Stimulated activated naive B cell treated with anti-CD40 and anti-IgM and Interleukin-4, amounts not matched to agents 10 μg/mL and 1 μg/mL and 100 μg/mL, for 72 hours (primary cell): ENCODE data around the gene FAM149B1.

Experiments
- ATAC-seq, 2 donors: fragments of 150-1000 bp; cut with Tn5 transposase; replicated peaks; 2 replicates each; pipeline ENCODE4 v1.10.0; 2021; ENCODE audit warnings: moderate library complexity in 1 of 2
- DNase-seq: peaks from one replicate; pipeline ENCODE4 v3.0.0; 2021
- H3K27ac Mint-ChIP-seq: one replicate; pipeline ENCODE4 v1.8.0; 2022; ENCODE audit warnings: mild to moderate bottlenecking, mixed read lengths
- H3K27me3 Mint-ChIP-seq, 2 donors: one replicate each; pipeline ENCODE4 v1.8.0; 2022; ENCODE audit warnings: mixed read lengths in 2 of 2
- H3K36me3 Mint-ChIP-seq, 2 donors: one replicate each; pipeline ENCODE4 v1.8.0; 2022; ENCODE audit warnings: mixed read lengths in 2 of 2, mild to moderate bottlenecking in 1 of 2
- H3K4me1 Mint-ChIP-seq, 2 donors: one replicate each; pipeline ENCODE4 v1.8.0; 2022; ENCODE audit warnings: mixed read lengths in 2 of 2, mild to moderate bottlenecking in 1 of 2
- H3K4me3 Mint-ChIP-seq, 2 donors: one replicate each; pipeline ENCODE4 v1.8.0; 2022; ENCODE audit warnings: mild to moderate bottlenecking in 2 of 2, mixed read lengths in 2 of 2, moderate library complexity in 1 of 2
- H3K9me3 Mint-ChIP-seq, 2 donors: one replicate each; pipeline ENCODE4 v1.8.0; 2022; ENCODE audit warnings: mixed read lengths in 2 of 2, mild to moderate bottlenecking in 1 of 2

Gene FAM149B1

DNA sequence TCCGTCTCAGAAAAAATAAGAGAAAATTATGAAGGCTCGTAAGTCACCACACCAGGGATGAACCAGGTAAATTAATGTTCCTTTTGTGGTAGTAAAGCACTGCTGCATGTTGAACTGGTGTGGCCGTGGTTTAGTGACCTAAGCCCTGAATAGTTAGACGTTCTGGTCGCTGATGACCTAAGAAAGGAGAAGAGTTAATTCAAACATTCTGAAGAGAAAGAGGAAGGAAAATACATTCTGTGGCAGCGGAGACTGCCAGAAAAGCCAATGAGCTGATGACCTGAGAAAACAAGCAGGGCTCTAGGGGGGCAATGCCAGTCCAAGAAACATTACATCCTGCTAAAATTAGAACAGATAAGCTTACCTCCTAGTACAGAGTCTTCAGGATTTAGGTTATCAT, 61.6 kb downstream of the FAM149B1 start:
- ATAC-seq (no peak), DNase-seq (no peak)
- H3K27ac Mint-ChIP-seq: no peak overlapping the region
- no peaks in the 10 kb centered on the region for H3K9me3 Mint-ChIP-seq
- H3K36me3 Mint-ChIP-seq: peaks cover 22 to 34% of the 10 kb centered on the region in 2 donors
- H3K4me1 Mint-ChIP-seq: peaks cover 0 to 1% of the 10 kb centered on the region in 2 donors
- no peaks in the 10 kb centered on the region for H3K27me3 Mint-ChIP-seq
- H3K4me3 Mint-ChIP-seq: no peak overlapping the region

DNA sequence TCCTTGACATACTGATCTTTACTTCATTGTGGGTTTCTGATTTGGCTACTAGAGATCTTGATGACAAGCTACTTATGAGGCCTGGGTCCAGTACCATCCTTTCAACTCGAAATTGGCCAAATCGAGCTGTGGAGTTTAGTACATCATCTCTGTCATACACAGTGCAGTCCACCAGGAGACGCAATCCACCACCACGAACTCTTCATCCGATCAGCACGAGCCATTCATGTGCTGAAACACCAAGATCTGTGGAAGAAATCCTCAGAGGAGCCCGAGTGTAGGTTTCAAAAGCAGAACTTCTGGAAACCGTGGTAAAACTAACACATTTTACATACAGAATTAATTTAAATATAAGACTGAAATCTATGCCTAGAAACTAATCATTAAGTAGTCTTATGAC, 65.0 kb downstream of the FAM149B1 start:
- Mint-ChIP-seq H3K36me3 (peaks cover 32 to 41% of the 10 kb centered on the region in 2 donors), H3K9me3 (no peaks in the 10 kb centered on the region), H3K4me3 (no peak overlapping the region), H3K27me3 (no peaks in the 10 kb centered on the region), H3K27ac (no peak overlapping the region), H3K4me1 (peaks cover 0 to 1% of the 10 kb centered on the region in 2 donors)
- ATAC-seq: no peak
- no peak for DNase-seq

DNA sequence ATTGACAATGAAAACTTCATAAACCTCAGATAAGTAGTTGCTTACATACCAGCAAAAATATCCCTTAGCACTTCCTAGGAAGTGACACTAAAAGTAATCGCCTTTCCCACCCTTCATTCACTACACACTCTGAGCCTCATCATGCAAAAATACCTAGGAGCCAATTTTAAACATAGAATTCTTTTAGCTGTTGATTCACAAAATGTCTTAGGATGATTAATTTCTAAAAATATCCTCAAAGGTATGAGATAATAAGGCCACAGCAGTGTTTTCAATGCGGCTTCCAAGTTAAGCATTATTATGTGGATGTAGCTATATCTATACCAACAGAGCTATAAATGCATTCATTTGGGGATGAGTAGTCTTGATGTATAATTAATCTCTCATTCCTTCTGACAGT, 66.0 kb downstream of the FAM149B1 start:
- Mint-ChIP-seq H3K36me3 (peaks cover 32 to 41% of the 10 kb centered on the region in 2 donors), H3K9me3 (no peaks in the 10 kb centered on the region), H3K4me3 (no peak overlapping the region), H3K4me1 (peaks cover 0 to 1% of the 10 kb centered on the region in 2 donors), H3K27me3 (no peaks in the 10 kb centered on the region), H3K27ac (no peak overlapping the region)
- ATAC-seq (no peak), DNase-seq (no peak)

DNA sequence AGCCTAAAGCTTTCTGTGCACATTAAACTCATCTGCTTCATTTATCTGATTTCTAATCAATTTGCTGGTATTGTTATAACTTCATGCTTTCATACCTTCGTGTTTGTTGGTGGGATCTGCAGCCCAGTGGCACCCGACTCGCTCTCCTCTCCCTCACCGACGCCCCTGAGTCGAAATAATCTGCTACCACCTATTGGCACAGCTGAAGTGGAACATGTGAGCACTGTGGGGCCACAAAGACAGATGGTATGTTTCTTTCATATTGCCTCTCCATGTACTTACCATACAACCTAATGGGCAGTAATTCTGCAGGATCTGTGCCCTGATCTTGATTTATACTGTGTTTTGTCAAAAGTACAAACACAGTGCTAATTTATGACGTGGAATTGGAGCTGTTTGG, 66.8 kb downstream of the FAM149B1 start:
- H3K4me1 Mint-ChIP-seq: no peaks in the 10 kb centered on the region
- peaks cover 30 to 38% of the 10 kb centered on the region in 2 donors for H3K36me3 Mint-ChIP-seq
- H3K27me3 Mint-ChIP-seq: no peaks in the 10 kb centered on the region
- no peak overlapping the region for H3K4me3 Mint-ChIP-seq
- no peak for DNase-seq
- H3K27ac Mint-ChIP-seq: no peak overlapping the region
- ATAC-seq: no peak
- no peaks in the 10 kb centered on the region for H3K9me3 Mint-ChIP-seq

DNA sequence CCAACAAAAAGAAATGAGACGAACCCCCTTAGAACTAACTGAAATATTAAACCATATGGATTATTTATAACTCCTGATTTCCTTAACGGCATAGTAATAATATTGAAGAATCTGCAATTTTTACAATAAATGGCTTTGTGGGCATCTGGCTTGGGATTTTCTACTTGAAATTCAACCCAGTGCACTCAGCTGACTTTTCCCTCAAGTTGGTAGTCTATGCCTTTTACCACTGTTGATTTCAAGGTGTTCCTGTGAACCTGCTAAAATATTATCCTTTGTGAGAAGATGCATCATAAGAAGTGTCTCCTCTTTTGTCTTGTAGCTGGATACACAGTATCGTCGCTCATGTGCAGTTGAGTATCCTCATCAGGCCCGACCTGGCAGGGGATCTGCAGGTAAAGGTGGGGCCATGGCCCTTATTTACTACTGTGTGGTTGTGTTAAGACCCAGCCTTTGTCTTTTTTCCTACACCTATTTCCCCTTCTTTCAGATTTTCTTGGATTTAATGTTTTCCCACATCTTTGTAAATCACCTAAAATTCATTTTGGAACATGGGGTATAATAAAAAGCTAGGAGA, 71.2 kb downstream of the FAM149B1 start:
- Mint-ChIP-seq H3K9me3 (no peaks in the 10 kb centered on the region), H3K4me3 (no peak overlapping the region), H3K36me3 (peaks cover 16 to 26% of the 10 kb centered on the region in 2 donors), H3K27ac (no peak overlapping the region), H3K4me1 (peaks cover 0 to 3% of the 10 kb centered on the region in 2 donors), H3K27me3 (no peaks in the 10 kb centered on the region)
- DNase-seq (no peak), ATAC-seq (no peak)

DNA sequence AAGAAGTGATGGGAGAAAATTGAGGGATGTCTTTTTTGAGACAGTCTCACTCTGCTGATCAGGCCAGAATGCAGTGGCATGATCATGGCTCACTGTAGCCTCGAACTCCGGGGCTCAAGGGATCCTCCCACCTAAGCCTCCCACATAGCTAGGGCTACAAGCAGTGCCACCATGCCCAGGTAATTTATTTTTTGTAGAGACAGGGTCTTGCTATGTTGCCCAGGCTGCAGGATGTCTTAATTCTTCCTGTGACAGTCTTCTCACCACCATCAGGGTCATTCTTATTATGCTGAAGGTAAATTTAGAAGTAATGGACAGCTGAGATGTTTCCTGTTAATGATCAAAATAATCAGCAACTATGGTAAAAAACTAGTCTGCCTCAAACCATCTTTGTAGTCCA, 72.0 kb downstream of the FAM149B1 start:
- Mint-ChIP-seq H3K4me1 (peaks cover 5 to 11% of the 10 kb centered on the region in 2 donors), H3K36me3 (peaks cover 18 to 31% of the 10 kb centered on the region in 2 donors)
- ATAC-seq: no peak

DNA sequence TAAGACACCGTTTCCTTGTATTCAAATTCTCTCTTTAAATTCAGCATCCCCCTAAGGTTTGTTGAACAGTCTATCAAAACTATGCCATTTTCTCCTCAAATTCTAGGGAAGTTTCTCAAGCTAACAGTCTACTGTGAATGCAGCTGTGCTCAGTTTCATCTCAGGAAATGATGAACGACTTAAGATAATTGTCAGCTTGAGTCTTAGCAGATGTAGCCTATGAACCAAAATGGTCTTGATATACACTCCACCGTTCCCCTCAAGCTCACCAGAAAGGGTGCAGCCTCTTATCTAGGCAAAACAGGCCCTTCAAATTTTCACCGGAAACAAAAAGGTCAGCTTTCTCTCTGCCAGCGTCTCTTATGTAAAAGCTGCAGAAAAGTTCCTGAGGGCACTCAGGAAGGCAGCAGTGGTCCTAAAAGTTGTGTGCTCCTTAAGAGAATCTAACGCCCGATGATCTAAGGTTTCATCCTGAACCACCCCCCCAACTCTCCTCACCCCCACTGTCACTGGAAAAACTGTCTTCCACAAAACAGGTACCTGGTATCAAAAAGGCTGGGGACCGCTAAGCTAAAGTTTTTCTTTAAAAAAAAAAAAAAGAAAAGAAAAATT, 77.1 kb downstream of the FAM149B1 start:
- Mint-ChIP-seq H3K9me3 (no peaks in the 10 kb centered on the region), H3K27me3 (no peaks in the 10 kb centered on the region), H3K4me1 (peaks cover 18 to 46% of the 10 kb centered on the region in 2 donors), H3K36me3 (peaks cover 24 to 49% of the 10 kb centered on the region in 2 donors), H3K4me3 (peak overlapping the region; percentile 59 to 69), H3K27ac (no peak overlapping the region)
- DNase-seq (no peak), ATAC-seq (no peak)

More for the DNA sequence above, 72.0 kb downstream of the FAM149B1 start:
- H3K27me3 Mint-ChIP-seq: no peaks in the 10 kb centered on the region
- no peak overlapping the region for H3K27ac Mint-ChIP-seq
- H3K4me3 Mint-ChIP-seq: no peak overlapping the region
- H3K9me3 Mint-ChIP-seq: no peaks in the 10 kb centered on the region
- no peak for DNase-seq

DNA sequence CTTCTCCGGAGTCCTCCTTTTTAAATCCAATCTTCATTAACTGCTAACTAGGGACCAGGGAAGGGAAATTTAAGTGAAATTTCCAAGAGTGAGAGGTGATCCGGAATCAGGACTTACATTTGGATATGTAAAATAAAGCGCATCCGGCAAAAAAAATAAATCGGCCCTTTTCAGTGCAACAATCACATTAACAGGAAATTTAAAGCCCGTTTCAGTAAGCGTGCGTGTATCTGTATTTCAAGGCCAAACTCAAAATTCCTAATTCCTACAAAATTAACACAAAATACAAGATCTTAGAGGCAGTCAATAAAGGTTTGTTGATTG, 78.4 kb downstream of the FAM149B1 start:
- Mint-ChIP-seq H3K36me3 (peaks cover 32 to 56% of the 10 kb centered on the region in 2 donors), H3K4me1 (peaks cover 24 to 59% of the 10 kb centered on the region in 2 donors), H3K4me3 (peak overlapping the region; percentile 97 to 98), H3K27ac (peak overlapping the region; percentile 99), H3K27me3 (no peaks in the 10 kb centered on the region), H3K9me3 (no peaks in the 10 kb centered on the region)
- no peak for DNase-seq
- no peak for ATAC-seq

DNA sequence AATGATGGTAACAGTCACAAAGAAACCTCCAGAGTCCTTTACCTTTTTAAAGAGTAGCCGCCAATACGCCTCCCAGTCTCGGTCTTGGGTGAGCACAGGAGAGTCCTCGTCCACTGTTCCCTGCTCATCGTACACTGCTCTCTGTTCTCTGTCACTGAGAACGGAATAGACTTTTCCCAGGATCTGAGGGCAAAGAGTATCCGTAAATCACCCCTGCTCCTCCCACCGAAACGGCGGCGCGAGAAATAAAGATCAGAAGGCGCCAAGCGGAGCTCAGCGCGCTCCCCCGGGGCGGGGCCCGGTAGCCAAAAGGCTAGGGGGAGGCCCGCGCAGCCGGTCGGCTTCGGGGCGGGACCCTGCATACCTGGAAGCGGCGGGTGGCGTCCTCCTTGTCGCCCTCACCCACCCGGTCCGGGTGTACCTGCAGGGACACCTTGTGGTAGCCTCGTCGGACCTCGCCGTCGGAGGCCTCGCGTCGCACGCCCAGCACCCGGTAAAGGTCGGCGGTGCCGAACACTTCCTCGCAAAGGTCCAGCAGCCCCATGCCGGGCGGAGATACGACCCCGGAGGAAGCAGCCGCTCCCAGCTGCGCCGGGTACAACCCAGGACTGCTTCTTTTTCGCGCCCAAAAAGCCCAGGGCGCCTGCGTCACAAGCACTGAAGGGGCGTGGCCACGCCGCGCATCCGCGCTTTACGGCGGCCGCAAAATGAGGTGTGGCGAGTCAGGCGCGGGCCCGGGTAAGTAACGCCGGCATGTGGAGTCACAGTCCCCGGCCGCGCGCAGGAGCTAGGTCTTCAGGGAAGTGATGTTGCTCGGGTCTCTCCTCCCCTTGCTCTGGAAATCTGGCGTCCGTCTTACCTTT, 79.0 kb downstream of the FAM149B1 start, which contains the start of gene DNAJC9:
TSS of gene DNAJC9 (minus strand) at position 610 of the 863 bp plus-strand sequence. CDS start at position 544, 66 bp downstream.
- peak within 1 kb of the TSS; percentile 99 for H3K27ac Mint-ChIP-seq
- peaks cover 24 to 65% of the 10 kb centered on the region in 2 donors for H3K4me1 Mint-ChIP-seq
- DNase-seq (peak; percentile 96), ATAC-seq (peak; percentile 90 to 91)
- no peaks in the 10 kb centered on the region for H3K9me3 Mint-ChIP-seq
- H3K27me3 Mint-ChIP-seq: no peaks in the 10 kb centered on the region
- H3K36me3 Mint-ChIP-seq: peaks cover 37 to 59% of the 10 kb centered on the region in 2 donors
- peak within 1 kb of the TSS; percentile 97 to 98 for H3K4me3 Mint-ChIP-seq

DNA sequence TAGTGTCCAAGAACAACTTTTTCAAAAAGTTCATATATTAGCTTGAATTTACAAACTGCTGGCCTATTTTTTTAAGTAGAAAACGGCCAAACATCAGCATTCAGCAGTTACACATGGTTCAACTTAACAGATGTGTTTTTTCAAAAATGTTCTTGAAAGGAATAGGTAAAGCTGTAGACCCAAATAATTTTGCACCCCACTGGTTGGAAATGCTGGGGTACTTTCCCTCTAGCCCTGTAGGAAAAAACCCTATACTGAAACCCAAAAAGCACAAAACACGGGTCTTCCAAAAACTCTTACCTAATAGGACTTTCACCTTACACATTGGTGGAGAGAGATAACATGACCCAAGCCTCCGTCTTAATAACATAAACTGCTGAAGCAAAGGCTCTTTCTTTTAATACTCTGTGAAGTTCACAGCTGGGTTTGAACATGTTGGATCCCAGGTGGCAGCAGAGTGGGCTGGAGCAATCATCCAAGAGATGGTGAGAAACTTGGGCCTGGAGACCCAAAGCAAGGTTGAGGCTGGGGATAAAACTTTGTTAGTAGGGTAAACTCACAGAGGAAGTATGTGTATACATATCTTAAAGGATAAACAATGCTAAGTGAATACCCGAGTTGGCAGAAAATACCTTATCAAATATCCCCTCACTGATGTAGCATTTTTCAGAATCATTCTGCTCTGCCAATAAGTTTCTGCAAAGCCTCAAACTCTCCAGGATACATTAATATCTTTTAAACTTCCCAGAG, 79.8 kb downstream of the FAM149B1 start:
- Mint-ChIP-seq H3K4me3 (peak overlapping the region; percentile 97 to 98), H3K9me3 (no peaks in the 10 kb centered on the region), H3K27me3 (no peaks in the 10 kb centered on the region), H3K27ac (peak overlapping the region; percentile 99), H3K36me3 (peaks cover 42 to 64% of the 10 kb centered on the region in 2 donors), H3K4me1 (peaks cover 26 to 72% of the 10 kb centered on the region in 2 donors)
- ATAC-seq: no peak
- no peak for DNase-seq

DNA sequence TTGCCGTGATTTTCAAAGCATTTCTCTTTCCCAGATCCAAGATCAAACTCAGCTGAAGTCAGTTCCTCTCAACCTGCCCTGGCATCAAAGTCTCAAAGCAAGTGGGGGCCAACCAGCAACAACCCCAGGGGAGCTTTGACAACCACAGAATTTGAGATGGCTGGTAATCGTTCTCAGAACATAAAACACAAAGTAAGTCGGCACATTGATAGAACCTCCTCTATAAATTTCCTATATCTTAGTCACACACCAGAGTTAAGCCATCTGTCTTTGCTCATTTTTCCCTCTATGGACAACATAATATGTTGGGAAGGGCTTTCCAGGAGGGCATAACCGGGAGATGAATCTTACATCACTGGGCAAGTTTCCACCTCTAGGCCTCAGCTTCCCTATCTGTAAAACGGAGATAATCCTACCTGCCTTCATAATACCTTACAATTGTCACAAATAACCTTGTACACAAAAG, 80.4 kb downstream of the FAM149B1 start:
- peaks cover 40 to 62% of the 10 kb centered on the region in 2 donors for H3K36me3 Mint-ChIP-seq
- DNase-seq (no peak), ATAC-seq (no peak)
- peak overlapping the region; percentile 62 for H3K27ac Mint-ChIP-seq
- H3K27me3 Mint-ChIP-seq: no peaks in the 10 kb centered on the region
- H3K9me3 Mint-ChIP-seq: no peaks in the 10 kb centered on the region
- peak overlapping the region; percentile 4 to 97 for H3K4me3 Mint-ChIP-seq
- H3K4me1 Mint-ChIP-seq: peaks cover 27 to 72% of the 10 kb centered on the region in 2 donors

DNA sequence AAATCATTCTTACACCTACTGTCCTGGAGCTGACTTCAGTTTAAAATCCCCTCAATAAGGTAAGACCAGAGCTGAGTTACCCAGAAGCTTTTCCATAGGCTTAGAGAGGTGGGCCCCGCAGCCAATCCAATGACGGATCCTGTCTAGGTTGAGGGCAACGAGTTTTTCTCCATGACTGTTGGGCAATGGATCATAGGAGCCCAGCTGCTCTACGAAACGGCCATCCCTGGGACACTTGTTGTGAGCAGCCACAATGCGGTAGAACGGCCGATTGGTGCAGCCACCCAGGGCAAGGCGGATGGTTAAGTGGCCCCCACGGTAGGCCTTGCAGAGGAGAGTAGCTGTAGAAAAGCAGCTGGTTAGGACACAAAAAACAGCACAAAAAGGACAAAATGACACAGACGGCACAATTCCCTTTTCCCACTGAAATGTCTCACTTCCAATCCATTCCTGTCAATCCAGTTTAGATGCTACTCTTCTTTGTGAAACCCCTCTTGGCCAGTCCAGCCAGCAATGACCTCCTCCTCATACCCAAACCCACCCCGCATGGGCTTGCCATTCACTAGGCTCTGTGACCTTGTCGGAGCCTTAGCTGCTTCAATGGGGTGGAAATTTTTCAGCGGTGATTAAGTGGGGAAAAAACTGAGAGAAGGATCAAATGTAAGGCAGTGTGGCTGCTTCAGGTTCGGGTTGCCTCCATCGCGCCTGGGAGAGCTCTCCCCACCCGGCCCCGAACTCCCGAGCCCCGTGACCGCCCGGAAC, 83.9 kb downstream of the FAM149B1 start:
- H3K4me1 Mint-ChIP-seq: peaks cover 18 to 42% of the 10 kb centered on the region in 2 donors
- H3K36me3 Mint-ChIP-seq: peaks cover 26 to 34% of the 10 kb centered on the region in 2 donors
- peak; percentile 76 to 80 for ATAC-seq
- H3K4me3 Mint-ChIP-seq: peak overlapping the region; percentile 98 to 99
- H3K9me3 Mint-ChIP-seq: no peaks in the 10 kb centered on the region
- peak overlapping the region; percentile 98 for H3K27ac Mint-ChIP-seq
- no peaks in the 10 kb centered on the region for H3K27me3 Mint-ChIP-seq
- no peak for DNase-seq

DNA sequence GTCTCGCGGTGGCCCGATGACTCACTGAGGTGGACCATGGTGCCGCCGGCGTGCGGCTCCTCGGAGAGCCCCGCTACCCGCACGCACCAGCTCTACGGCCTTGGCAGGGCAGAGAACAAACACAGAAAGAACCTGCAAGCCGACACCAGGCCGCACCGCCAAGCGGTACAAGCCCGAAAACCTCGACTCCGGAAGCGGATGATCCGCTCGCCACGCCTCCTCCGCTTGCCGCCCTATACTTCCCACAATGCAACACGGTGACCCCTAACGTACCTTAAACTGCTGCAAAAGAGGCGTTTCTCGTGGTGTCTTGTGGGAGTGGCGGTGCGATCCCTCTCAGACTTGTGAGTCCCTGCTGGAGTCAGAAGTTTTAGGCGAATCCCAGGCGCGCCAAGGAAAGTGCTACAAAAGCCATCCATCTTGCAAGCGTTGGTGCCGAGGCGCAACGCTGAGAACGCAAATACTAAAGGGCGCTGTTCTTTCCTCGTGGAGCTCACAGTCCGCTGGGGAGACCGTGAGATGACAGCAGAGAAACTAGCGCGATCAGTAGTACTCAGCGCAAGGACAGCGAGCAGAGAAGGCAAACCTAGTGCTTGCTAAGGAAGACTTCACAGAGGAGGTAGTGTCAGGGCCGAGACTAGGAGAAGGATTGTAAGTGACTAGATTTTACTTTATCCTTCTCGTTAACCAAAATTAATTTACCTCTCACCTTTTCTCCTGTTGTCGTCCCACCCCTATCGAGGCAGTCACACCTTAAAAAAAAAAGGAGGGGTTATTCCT, 84.7 kb downstream of the FAM149B1 start, which contains the start of gene MRPS16:
TSS of gene MRPS16 (minus strand) at position 200 of the 780 bp plus-strand sequence. CDS start at position 38, 162 bp downstream.
- H3K4me1 Mint-ChIP-seq: peaks cover 17 to 36% of the 10 kb centered on the region in 2 donors
- no peaks in the 10 kb centered on the region for H3K9me3 Mint-ChIP-seq
- peak within 1 kb of the TSS; percentile 98 to 99 for H3K4me3 Mint-ChIP-seq
- peaks cover 21 to 29% of the 10 kb centered on the region in 2 donors for H3K36me3 Mint-ChIP-seq
- peak within 1 kb of the TSS; percentile 98 for H3K27ac Mint-ChIP-seq
- H3K27me3 Mint-ChIP-seq: no peaks in the 10 kb centered on the region
- DNase-seq (peak; percentile 88), ATAC-seq (peak; percentile 88 to 94)
